Keratinocyte (primary cell): ENCODE data around the gene SDK1. TPM values are rescaled to one million over a fixed set of nuclear protein-coding genes. Genes with fewer than 3 reads are reported as not detected.

Experiments
- DNase-seq: peaks from one replicate; pipeline ENCODE4 v3.0.0-alpha.2; 2011; ENCODE audit warnings: low read depth, missing footprints, low spot score
- FAIRE-seq: peaks from 2 replicates; lab custom pipeline; 2011; peaks lifted over from hg19 to GRCh38; lab: Jason Lieb, UNC
- H2AFZ ChIP-seq: 2 replicates; pipeline ENCODE4 v1.6.0; 2012; ENCODE audit warnings: low read length, control low read depth, inconsistent platforms; ENCODE audit not compliant: control insufficient read depth
- H3K27ac ChIP-seq: 2 replicates; pipeline ENCODE4 v1.5.1; 2011; ENCODE audit warnings: low read length; ENCODE audit not compliant: control insufficient read depth, insufficient read depth
- H3K27me3 ChIP-seq: 3 replicates; pipeline ENCODE4 v1.6.0; 2011; ENCODE audit warnings: low read length; ENCODE audit not compliant: control insufficient read depth, insufficient read depth; ENCODE audit errors: extremely low read depth
- H3K36me3 ChIP-seq, 2 experiments: 2 replicates in 1 of 2; 3 replicates in 1 of 2; pipeline ENCODE4 v1.5.1; 2011; ENCODE audit warnings: low read length in 2 of 2, mild to moderate bottlenecking in 1 of 2; ENCODE audit not compliant: control insufficient read depth in 2 of 2, insufficient read depth in 2 of 2; ENCODE audit errors: extremely low read depth in 1 of 2
- H3K4me1 ChIP-seq: 3 replicates; pipeline ENCODE4 v1.5.1; 2011; ENCODE audit warnings: low read length; ENCODE audit not compliant: control insufficient read depth, insufficient read depth; ENCODE audit errors: extremely low read depth
- H3K4me2 ChIP-seq: 3 replicates; pipeline ENCODE4 v1.6.0; 2011; ENCODE audit warnings: low read depth, low read length; ENCODE audit not compliant: control insufficient read depth, insufficient read depth; ENCODE audit errors: extremely low read depth
- H3K4me3 ChIP-seq, 3 experiments: fragments of 200-600 bp in 1 of 3; sonication (generic) in 1 of 3; 2 replicates in 2 of 3; 3 replicates in 1 of 3; pipeline ENCODE4 v1.5.1; 2011 to 2016; ENCODE audit warnings: low read length in 3 of 3, mild to moderate bottlenecking in 3 of 3, control low read depth in 2 of 3, inconsistent platforms in 1 of 3, low read depth in 1 of 3, mixed read lengths in 1 of 3, mixed run types in 1 of 3, moderate library complexity in 1 of 3; ENCODE audit not compliant: control insufficient read depth in 2 of 3, insufficient read depth in 2 of 3; ENCODE audit errors: extremely low read depth in 1 of 3
- H3K79me2 ChIP-seq: 2 replicates; pipeline ENCODE4 v1.6.0; 2012; ENCODE audit warnings: low read length; ENCODE audit not compliant: control insufficient read depth, insufficient read depth
- H3K9ac ChIP-seq: 3 replicates; pipeline ENCODE4 v1.6.0; 2011; ENCODE audit warnings: low read length; ENCODE audit not compliant: control insufficient read depth, insufficient read depth; ENCODE audit errors: extremely low read depth
- H3K9me1 ChIP-seq: 3 replicates; pipeline ENCODE4 v1.6.0; 2011; ENCODE audit warnings: low read length; ENCODE audit not compliant: control insufficient read depth, insufficient read depth; ENCODE audit errors: extremely low read depth
- H3K9me3 ChIP-seq: 2 replicates; pipeline ENCODE4 v1.5.1; 2012; ENCODE audit warnings: low read depth, low read length; ENCODE audit not compliant: control insufficient read depth
- H4K20me1 ChIP-seq: 3 replicates; pipeline ENCODE4 v1.6.0; 2011; ENCODE audit warnings: low read length; ENCODE audit not compliant: control insufficient read depth, insufficient read depth; ENCODE audit errors: extremely low read depth
- EZH2 ChIP-seq: IDR thresholded peaks from one replicate; pipeline ENCODE4 v1.6.1; 2012; ENCODE audit warnings: inconsistent platforms, mild to moderate bottlenecking, low read length, moderate library complexity
- dilution Hi-C: fragments of 300-500 bp; cut with MboI; formaldehyde crosslinking; loops from one replicate; pipeline ENCODE4 v1.7.0; 2020; ENCODE audit warnings: low sequenced_read_pairs; ENCODE audit not compliant: extremely low pct_ligation_motif_present
- polyA plus RNA-seq, 5 experiments: library from polyadenylated mRNA; depleted of rRNA in 3 of 5; stranded (reverse) in 3 of 5; stranded (forward) in 1 of 5; unstranded in 1 of 5; fragments of >200 nt; gene quantifications; 1 replicate in 1 of 5; 2 replicates in 3 of 5; 3 replicates in 1 of 5; pipeline versions ENCODE4 v1.2.1 to v1.2.3, GENCODE V29; 2011 to 2012; ENCODE audit warnings: missing spikeins in 2 of 5, low read depth in 1 of 5, low replicate concordance in 1 of 5
- TF ChIP-seq, protein P1 (sequence below), 3 experiments: IDR thresholded peaks in 1 of 3; conservative IDR thresholded peaks in 1 of 3; optimal IDR thresholded peaks in 1 of 3; 2 replicates in 2 of 3; 3 replicates in 1 of 3; pipeline versions ENCODE3 to v1.5.1; 2011; ENCODE audit warnings: low read length in 3 of 3, mild to moderate bottlenecking in 3 of 3, moderate library complexity in 2 of 3, control low read depth in 1 of 3, inconsistent platforms in 1 of 3; ENCODE audit not compliant: insufficient read depth in 2 of 3; ENCODE audit errors: extremely low read depth in 1 of 3

The SDK1 gene
- polyA plus RNA-seq, 1 donor (not counting 4 experiments of a cell fraction or from before 2014, with no cell fraction given) = 0.66 TPM

DNA sequence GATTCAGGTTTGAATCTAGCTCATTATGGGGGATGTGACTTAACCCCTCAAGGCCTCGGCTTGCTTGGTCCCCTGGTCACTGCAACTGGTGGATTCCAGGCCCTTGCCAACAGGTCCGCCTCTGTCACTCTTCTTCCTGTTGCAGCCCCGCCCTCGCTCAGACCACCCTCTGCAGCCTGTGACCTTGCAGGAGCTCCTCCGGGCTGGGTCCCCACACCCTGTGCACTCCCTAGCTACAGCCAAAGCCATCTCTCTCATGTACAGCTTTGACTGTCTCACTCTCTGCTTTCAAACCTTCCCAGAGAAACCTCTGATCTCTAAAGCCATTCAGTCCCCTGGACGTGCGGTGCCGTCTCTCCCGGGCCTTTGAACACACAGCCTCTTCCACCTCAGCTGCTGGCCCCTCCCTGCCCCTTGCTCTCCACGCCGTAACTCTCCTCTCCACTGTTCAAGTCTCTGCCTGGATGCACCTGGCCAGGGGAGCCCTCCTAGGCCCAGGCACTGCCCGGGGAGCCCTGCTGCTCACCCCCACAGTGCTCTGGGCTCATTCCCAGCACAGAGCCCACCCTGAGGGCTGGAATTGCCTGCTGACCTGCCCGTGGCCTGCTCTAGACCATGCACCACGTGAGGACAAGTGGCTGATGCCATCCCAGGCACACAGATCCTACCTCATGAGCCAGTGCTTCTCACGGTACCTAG is 895.2 kb downstream of the SDK1 start:
- peaks cover 5% of the 10 kb centered on the region for H3K9me3 ChIP-seq

DNA sequence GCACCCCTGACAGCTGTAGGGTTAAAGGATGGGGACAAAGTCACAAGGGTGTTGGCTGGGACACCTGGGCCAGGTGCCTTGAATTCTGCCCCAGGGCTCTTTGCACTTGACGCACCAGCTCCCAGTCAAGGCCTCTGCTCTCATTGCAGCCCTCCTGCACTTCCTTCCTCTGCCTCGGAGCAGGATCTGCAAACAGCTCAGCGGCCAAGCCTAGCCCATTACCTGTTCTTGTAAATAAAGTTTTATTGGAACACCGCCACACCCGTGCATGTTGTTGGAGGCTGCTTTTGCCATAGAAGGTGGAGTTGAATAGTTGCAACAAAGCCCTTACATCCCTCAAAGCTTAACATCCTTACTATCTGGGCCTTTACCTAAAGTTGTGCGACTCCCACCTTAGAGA is 897.2 kb downstream of the SDK1 start:
- Histone ChIP-seq H3K9me3 (peaks cover 5% of the 10 kb centered on the region), H4K20me1 (no peaks in the 10 kb centered on the region), H3K27me3 (no peaks in the 10 kb centered on the region), H3K4me2 (no peak overlapping the region), H3K79me2 (no peaks in the 10 kb centered on the region), H2AFZ (no peak overlapping the region), H3K36me3 (no peaks in the 10 kb centered on the region), H3K4me3 (no peak overlapping the region), H3K9ac (no peak overlapping the region), H3K4me1 (peaks cover 13% of the 10 kb centered on the region), H3K27ac (no peak overlapping the region), H3K9me1 (no peaks in the 10 kb centered on the region)
- dilution Hi-C loops = no loop called here
- DNase-seq = no peak
- TF ChIP-seq, protein P1, sequence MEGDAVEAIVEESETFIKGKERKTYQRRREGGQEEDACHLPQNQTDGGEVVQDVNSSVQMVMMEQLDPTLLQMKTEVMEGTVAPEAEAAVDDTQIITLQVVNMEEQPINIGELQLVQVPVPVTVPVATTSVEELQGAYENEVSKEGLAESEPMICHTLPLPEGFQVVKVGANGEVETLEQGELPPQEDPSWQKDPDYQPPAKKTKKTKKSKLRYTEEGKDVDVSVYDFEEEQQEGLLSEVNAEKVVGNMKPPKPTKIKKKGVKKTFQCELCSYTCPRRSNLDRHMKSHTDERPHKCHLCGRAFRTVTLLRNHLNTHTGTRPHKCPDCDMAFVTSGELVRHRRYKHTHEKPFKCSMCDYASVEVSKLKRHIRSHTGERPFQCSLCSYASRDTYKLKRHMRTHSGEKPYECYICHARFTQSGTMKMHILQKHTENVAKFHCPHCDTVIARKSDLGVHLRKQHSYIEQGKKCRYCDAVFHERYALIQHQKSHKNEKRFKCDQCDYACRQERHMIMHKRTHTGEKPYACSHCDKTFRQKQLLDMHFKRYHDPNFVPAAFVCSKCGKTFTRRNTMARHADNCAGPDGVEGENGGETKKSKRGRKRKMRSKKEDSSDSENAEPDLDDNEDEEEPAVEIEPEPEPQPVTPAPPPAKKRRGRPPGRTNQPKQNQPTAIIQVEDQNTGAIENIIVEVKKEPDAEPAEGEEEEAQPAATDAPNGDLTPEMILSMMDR (optimal IDR thresholded peaks at IDR 0.05 in 1 of 3, IDR thresholded peaks at IDR 0.05 in 1 of 3, conservative IDR thresholded peaks at IDR 0.05 in 1 of 3; ENCODE audit: extremely low read depth in 1 of 3, insufficient read depth in 2 of 3, low read length in 3 of 3) = no peak
- no peak for TF ChIP-seq EZH2
- no peak for FAIRE-seq

More for the DNA sequence above, 895.2 kb downstream of the SDK1 start:
- no peak overlapping the region for H3K4me2 ChIP-seq
- FAIRE-seq (peak; percentile 43), DNase-seq (no peak)
- no peaks in the 10 kb centered on the region for H3K27me3 ChIP-seq
- H3K4me3 ChIP-seq = no peak overlapping the region
- no peak overlapping the region for H3K27ac ChIP-seq
- no peak overlapping the region for H2AFZ ChIP-seq
- H4K20me1 ChIP-seq = no peaks in the 10 kb centered on the region
- TF ChIP-seq, protein P1 (optimal IDR thresholded peaks at IDR 0.05 in 1 of 3, IDR thresholded peaks at IDR 0.05 in 1 of 3, conservative IDR thresholded peaks at IDR 0.05 in 1 of 3; ENCODE audit: extremely low read depth in 1 of 3, insufficient read depth in 2 of 3, low read length in 3 of 3) = no peak
- TF ChIP-seq EZH2 = no peak
- no peaks in the 10 kb centered on the region for H3K9me1 ChIP-seq
- dilution Hi-C loops = no loop called here
- H3K4me1 ChIP-seq = peaks cover 13% of the 10 kb centered on the region
- no peaks in the 10 kb centered on the region for H3K79me2 ChIP-seq
- no peak overlapping the region for H3K9ac ChIP-seq
- no peaks in the 10 kb centered on the region for H3K36me3 ChIP-seq
